ENCODE data around the gene ZNF468. TPM values are rescaled to one million over a fixed set of nuclear protein-coding genes. Genes with fewer than 3 reads are reported as not detected.
"Not testable (repeated sequence)": the region's sequence is repeated elsewhere in the genome, so short reads cannot be mapped to it uniquely, and the experiment has no call there.

The ZNF468 gene
- total RNA-seq, 4 donors from 2014 or later, result 13.1 to 21.4 (median 16.8) TPM

- ATAC-seq (ENCODE audit: low FRiP score), result no peak
- TF ChIP-seq CTCF (IDR thresholded peaks at IDR 0.05), result no peak
- DNase-seq (ENCODE audit: low spot score), result no peak
These were observed 31.7 kb downstream of the ZNF468 start for GRCh38 chr19:52825765-52826164.

- no peak for DNase-seq (ENCODE audit: low spot score)
- no peak for ATAC-seq (ENCODE audit: low FRiP score)
- no peak for TF ChIP-seq CTCF (IDR thresholded peaks at IDR 0.05)
These were observed 33.7 kb downstream of the ZNF468 start for GRCh38 chr19:52823676-52824075.

- ATAC-seq (ENCODE audit: low FRiP score) (peak; percentile 99), DNase-seq (ENCODE audit: low spot score) (peak; percentile 28)
These were observed 36.0 kb downstream of the ZNF468 start, which contains the start of gene ZNF28 for GRCh38 chr19:52821204-52821960. ZNF28 (minus strand) TSS chr19:52821633; CDS start chr19:52817958, 3,675 bp downstream.

GRCh38 chr19:52820472-52821203 is 36.8 kb downstream of the ZNF468 start:
- peak; percentile 22 for ATAC-seq (ENCODE audit: low FRiP score)
- DNase-seq (ENCODE audit: low spot score), result not testable (repeated sequence)

GRCh38 chr19:52809801-52810200 is 47.6 kb downstream of the ZNF468 start:
- DNase-seq (ENCODE audit: low spot score) (no peak), ATAC-seq (ENCODE audit: low FRiP score) (no peak)
- no peak for TF ChIP-seq CTCF (IDR thresholded peaks at IDR 0.05)

GRCh38 chr19:52799950-52800640 is 57.3 kb downstream of the ZNF468 start:
- ATAC-seq (ENCODE audit: low FRiP score), result not testable (repeated sequence)

GRCh38 chr19:52789440-52789839 is 68.0 kb downstream of the ZNF468 start:
- TF ChIP-seq CTCF (IDR thresholded peaks at IDR 0.05), result no peak
- DNase-seq (ENCODE audit: low spot score) (no peak), ATAC-seq (ENCODE audit: low FRiP score) (no peak)

More at GRCh38 chr19:52799950-52800640, 57.3 kb downstream of the ZNF468 start:
- not testable (repeated sequence) for DNase-seq (ENCODE audit: low spot score)

Small RNAs within 50 kb of the gene (small RNA-seq; reads per million reads assigned to genes)
- gene ZNF320, result not detected

Other genes starting within 250 kb of the ZNF468 start
- 10 to 100 TPM; 38.7 to 62.3 (median 51.8) TPM for gene ZNF83, start 219.3 kb downstream of the ZNF468 start, total RNA-seq
- 10 to 100 TPM; 10.1 to 15.4 (median 11.9) TPM for gene ZNF611, start 122.6 kb downstream of the ZNF468 start, total RNA-seq
- 10 to 100 TPM in 2 of 4 donors, 1 to 10 TPM in 2; 4.4 to 13.1 (median 9.3) TPM for gene ZNF600, start 70.8 kb downstream of the ZNF468 start, total RNA-seq
- gene ZNF28, start 36.0 kb downstream of the ZNF468 start, total RNA-seq, result 10 to 100 TPM in 2 of 4 donors, 1 to 10 TPM in 2; 8.6 to 13.1 (median 10.8) TPM
- 10 to 100 TPM in 1 of 4 donors, 1 to 10 TPM in 3; 7.7 to 25.1 (median 8.3) TPM for gene ZNF320, start 40.0 kb upstream of the ZNF468 start, total RNA-seq
- gene ZNF888, start 65.8 kb upstream of the ZNF468 start, total RNA-seq, result 1 to 10 TPM; 2.5 to 4.7 (median 3.3) TPM
- 1 to 10 TPM; 3.1 to 7.6 (median 3.9) TPM for gene ZNF816, start 105.3 kb upstream of the ZNF468 start, total RNA-seq
- not detected for gene ERVV-1, start 156.3 kb upstream of the ZNF468 start, total RNA-seq
- not detected for gene ERVV-2, start 187.1 kb upstream of the ZNF468 start, total RNA-seq
- 10 to 100 TPM; 28.6 to 76.1 (median 49.6) TPM for gene ZNF160, start 245.8 kb upstream of the ZNF468 start, total RNA-seq